Smooth muscle cell (in vitro differentiated cells): Measurements from ENCODE around the gene TMEM80. TPM values are rescaled to one million over a fixed set of nuclear protein-coding genes. Genes with fewer than 3 reads are reported as not detected.
A peak's percentile ranks its signal among the peaks of the same experiment; 100 is the strongest.

Experiments used
- DNase-seq: peaks from one replicate; lab custom pipeline; 2025; ENCODE audit not compliant: unreplicated experiment; lab: John Stamatoyannopoulos, UW
- H2AFZ ChIP-seq: fragments of 200-600 bp; sonication (generic); 2 replicates; pipeline ENCODE4 v1.6.0; 2016; ENCODE audit warnings: antibody characterized with exemption, low read depth, mild to moderate bottlenecking
- H3F3A ChIP-seq: fragments of 200-600 bp; sonication (generic); 2 replicates; pipeline ENCODE4 v1.6.0; 2017; ENCODE audit warnings: antibody characterized with exemption, low read depth
- H3K27ac ChIP-seq: fragments of 200-600 bp; sonication (generic); 2 replicates; pipeline ENCODE4 v1.5.1; 2016; ENCODE audit warnings: low read depth, mild to moderate bottlenecking
- H3K27me3 ChIP-seq: fragments of 200-600 bp; sonication (generic); 2 replicates; pipeline ENCODE4 v1.6.1; 2016; ENCODE audit warnings: low read depth, mild to moderate bottlenecking
- H3K36me3 ChIP-seq: fragments of 200-600 bp; sonication (generic); 2 replicates; pipeline ENCODE4 v1.5.1; 2016; ENCODE audit warnings: low read depth
- H3K4me1 ChIP-seq: fragments of 200-600 bp; sonication (generic); 2 replicates; pipeline ENCODE4 v1.5.1; 2016; ENCODE audit warnings: low read depth
- H3K4me2 ChIP-seq: fragments of 200-600 bp; sonication (generic); 2 replicates; pipeline ENCODE4 v1.6.0; 2016; ENCODE audit warnings: mild to moderate bottlenecking
- H3K4me3 ChIP-seq: fragments of 200-600 bp; sonication (generic); 2 replicates; pipeline ENCODE4 v1.5.1; 2016; ENCODE audit warnings: mild to moderate bottlenecking
- H3K79me2 ChIP-seq: fragments of 200-600 bp; sonication (generic); 2 replicates; pipeline ENCODE4 v1.6.0; 2016; ENCODE audit warnings: low read depth, mild to moderate bottlenecking
- H3K9ac ChIP-seq: fragments of 200-600 bp; sonication (generic); 2 replicates; pipeline ENCODE4 v1.6.0; 2016; ENCODE audit warnings: low read depth
- H3K9me3 ChIP-seq: fragments of 200-600 bp; sonication (generic); replicated peaks from 2 replicates; pipeline ENCODE4 v1.5.1; 2016; ENCODE audit warnings: low read depth
- H4K20me1 ChIP-seq: fragments of 200-600 bp; sonication (generic); 2 replicates; pipeline ENCODE4 v1.6.0; 2016; ENCODE audit warnings: low read depth
- WGBS: methylation state at CpG from one replicate; pipeline ENCODE4 v1.1.7; 2016; ENCODE audit warnings: low lambda C conversion rate; 5-methylcytosine and 5-hydroxymethylcytosine counted together
- polyA plus RNA-seq: library from polyadenylated mRNA; unstranded; fragments of >200 nt; fragmentation: Nextera tagmentation; extraction: Ambion mirVana; gene quantifications from 2 replicates; pipeline ENCODE4 v1.2.1, GENCODE V29; 2016
- total RNA-seq: library from RNA; depleted of rRNA; stranded (reverse); fragments of >200 nt; gene quantifications from 2 replicates; pipeline ENCODE4 v1.2.3, GENCODE V29; 2014
- TF ChIP-seq, protein P1 (sequence below): fragments of 200-600 bp; sonication (generic); IDR thresholded peaks from 2 replicates; pipeline ENCODE4 v1.5.1; 2017; ENCODE audit warnings: borderline replicate concordance, mild to moderate bottlenecking, antibody characterized with exemption; ENCODE audit not compliant: insufficient read depth, poor library complexity, severe bottlenecking

TMEM80 gene
- total and polyA plus RNA-seq, 2 experiments from 2014 or later = 5.5 to 14.3 TPM

DNA sequence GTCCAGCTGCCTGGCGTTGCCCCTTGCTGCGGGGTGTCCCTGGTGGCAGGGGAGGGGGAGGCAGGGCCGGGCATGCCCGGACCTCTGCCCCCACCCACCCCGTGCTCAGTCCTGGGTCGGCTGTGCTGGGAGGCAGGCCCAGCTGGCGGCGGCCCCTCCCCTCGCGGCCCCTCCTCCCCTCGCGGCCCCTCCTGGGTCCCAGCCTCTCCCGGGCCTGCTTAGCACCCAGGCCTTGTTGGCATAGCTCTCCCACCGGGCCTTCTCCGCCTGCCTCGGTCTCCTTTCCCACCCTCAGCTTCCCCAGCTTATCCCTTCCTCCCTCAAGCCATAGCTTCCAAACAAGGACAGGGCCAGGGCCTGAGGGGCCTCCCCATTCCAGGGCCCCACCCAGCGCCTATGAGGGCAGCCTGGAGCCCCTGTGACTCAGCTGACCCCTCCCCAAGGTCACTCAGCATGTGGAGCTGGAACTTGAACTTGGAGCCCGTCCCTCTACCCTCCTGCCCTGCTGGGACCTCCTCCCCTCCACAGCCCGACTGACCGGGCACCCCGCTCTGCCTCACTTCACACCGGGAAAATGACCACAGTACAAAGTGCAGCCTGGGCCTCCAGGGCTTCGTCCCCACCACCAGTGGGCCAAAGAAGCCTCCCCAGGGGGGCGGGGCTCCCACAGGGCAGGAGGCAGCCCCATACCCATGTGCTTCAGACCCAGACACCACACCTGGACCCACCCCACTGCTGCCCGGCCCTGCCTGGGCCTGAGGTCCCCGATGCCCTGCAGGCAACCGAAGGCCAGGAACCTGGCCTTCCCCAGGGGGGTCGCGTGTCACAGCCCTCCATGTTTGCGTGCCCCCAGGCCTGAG is 11.6 kb downstream of the TMEM80 start:
- peak overlapping the region; percentile 74 for H3K4me3 ChIP-seq
- no peaks in the 10 kb centered on the region for H3F3A ChIP-seq
- 57% methylated on average over 19 of the region's 30 CpGs for WGBS
- TF ChIP-seq, protein P1, sequence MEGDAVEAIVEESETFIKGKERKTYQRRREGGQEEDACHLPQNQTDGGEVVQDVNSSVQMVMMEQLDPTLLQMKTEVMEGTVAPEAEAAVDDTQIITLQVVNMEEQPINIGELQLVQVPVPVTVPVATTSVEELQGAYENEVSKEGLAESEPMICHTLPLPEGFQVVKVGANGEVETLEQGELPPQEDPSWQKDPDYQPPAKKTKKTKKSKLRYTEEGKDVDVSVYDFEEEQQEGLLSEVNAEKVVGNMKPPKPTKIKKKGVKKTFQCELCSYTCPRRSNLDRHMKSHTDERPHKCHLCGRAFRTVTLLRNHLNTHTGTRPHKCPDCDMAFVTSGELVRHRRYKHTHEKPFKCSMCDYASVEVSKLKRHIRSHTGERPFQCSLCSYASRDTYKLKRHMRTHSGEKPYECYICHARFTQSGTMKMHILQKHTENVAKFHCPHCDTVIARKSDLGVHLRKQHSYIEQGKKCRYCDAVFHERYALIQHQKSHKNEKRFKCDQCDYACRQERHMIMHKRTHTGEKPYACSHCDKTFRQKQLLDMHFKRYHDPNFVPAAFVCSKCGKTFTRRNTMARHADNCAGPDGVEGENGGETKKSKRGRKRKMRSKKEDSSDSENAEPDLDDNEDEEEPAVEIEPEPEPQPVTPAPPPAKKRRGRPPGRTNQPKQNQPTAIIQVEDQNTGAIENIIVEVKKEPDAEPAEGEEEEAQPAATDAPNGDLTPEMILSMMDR = peak; percentile 31
- no peaks in the 10 kb centered on the region for H3K79me2 ChIP-seq
- H3K9me3 ChIP-seq = no peaks in the 10 kb centered on the region
- H4K20me1 ChIP-seq = peaks cover 60% of the 10 kb centered on the region
- no peak for DNase-seq
- H3K4me1 ChIP-seq = peaks cover 12% of the 10 kb centered on the region
- H2AFZ ChIP-seq = no peak overlapping the region
- peak overlapping the region; percentile 44 for H3K9ac ChIP-seq
- peak overlapping the region; percentile 89 for H3K4me2 ChIP-seq
- no peaks in the 10 kb centered on the region for H3K36me3 ChIP-seq
- no peaks in the 10 kb centered on the region for H3K27me3 ChIP-seq
- peak overlapping the region; percentile 49 for H3K27ac ChIP-seq

DNA sequence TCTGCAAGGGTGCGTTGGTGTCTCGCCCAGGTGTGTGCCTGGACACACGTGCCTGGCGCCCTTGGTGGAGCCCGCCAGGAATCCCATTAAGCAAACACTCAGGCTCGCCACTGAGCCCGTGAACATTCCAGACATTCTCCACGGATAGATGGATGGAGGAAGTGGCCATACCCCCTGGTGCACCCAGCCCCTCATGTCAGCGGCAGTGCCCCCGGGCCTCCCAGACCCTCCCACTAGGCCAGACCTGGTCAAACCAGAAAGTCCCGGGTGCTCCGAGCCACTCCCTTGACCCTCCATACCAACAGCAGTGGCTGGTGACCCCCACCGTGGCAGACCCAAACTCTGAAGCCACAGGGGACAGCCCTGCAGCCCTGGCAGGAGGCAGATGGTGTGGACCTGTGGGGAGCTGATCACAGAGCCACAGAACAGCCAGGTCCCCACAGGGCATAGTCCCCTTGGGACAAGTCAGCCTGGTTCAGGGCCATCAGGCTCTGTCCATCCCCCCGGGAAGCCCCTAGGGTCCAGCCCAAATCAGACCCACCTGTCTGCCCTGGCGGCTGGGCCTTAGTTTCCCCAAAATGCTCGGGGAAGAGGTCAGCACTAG is 12.3 kb downstream of the TMEM80 start:
- peak overlapping the region; percentile 49 for H3K27ac ChIP-seq
- no peaks in the 10 kb centered on the region for H3K36me3 ChIP-seq
- DNase-seq = no peak
- no peaks in the 10 kb centered on the region for H3K9me3 ChIP-seq
- H3K79me2 ChIP-seq = no peaks in the 10 kb centered on the region
- TF ChIP-seq, protein P1 = no peak
- no peak overlapping the region for H2AFZ ChIP-seq
- no peaks in the 10 kb centered on the region for H3K27me3 ChIP-seq
- H4K20me1 ChIP-seq = peaks cover 62% of the 10 kb centered on the region
- H3F3A ChIP-seq = no peaks in the 10 kb centered on the region
- WGBS = 74% methylated on average over 16 of the region's 16 CpGs
- H3K4me2 ChIP-seq = peak overlapping the region; percentile 89
- peaks cover 12% of the 10 kb centered on the region for H3K4me1 ChIP-seq
- no peak overlapping the region for H3K9ac ChIP-seq
- peak overlapping the region; percentile 74 for H3K4me3 ChIP-seq

DNA sequence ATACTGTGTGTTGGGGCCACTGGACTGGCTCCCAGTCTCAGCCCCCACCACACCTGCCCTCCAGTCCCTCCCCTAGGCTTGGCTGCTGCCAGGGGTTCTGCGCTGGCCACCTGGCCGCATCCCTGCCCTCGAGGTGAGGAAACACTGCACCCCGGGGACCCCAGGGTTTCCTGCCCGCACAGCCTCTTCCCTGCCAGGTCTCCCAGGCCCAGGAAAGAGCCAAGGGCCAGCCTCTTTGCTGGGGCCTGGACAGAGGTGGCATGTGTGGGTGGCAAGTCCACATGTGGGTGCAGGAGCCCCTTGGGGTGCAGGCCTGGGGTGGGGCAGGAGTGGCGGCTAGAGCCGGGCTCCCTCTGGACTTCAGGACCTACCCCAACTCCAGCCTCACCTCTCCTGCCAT is 12.9 kb downstream of the TMEM80 start:
- Histone ChIP-seq H4K20me1 (peaks cover 57% of the 10 kb centered on the region), H3K9me3 (no peaks in the 10 kb centered on the region), H2AFZ (no peak overlapping the region), H3K4me3 (no peak overlapping the region), H3K79me2 (no peaks in the 10 kb centered on the region), H3K27ac (no peak overlapping the region), H3K4me2 (no peak overlapping the region), H3K9ac (no peak overlapping the region), H3K4me1 (peaks cover 12% of the 10 kb centered on the region), H3K27me3 (no peaks in the 10 kb centered on the region), H3F3A (no peaks in the 10 kb centered on the region), H3K36me3 (no peaks in the 10 kb centered on the region)
- 94% methylated on average over 6 of the region's 7 CpGs for WGBS
- TF ChIP-seq, protein P1 = no peak
- DNase-seq = no peak
